ENCODE measurements around the gene TTC12. TPM values are rescaled to one million over a fixed set of nuclear protein-coding genes. Genes with fewer than 3 reads are reported as not detected.

TTC12 gene
- total RNA-seq, 1 donor: 21.4 TPM

- no peak overlapping the region for H3K27ac ChIP-seq (ENCODE audit: low read depth, low read length)
These were observed 25.7 kb downstream of the TTC12 start for GRCh38 chr11:113339929-113340589.

GRCh38 chr11:113341388-113342165, 27.2 kb downstream of the TTC12 start:
- no peak for TF ChIP-seq CTCF (IDR thresholded peaks at IDR 0.05; ENCODE audit: extremely low read depth, low read depth, low read length)
- no peaks in the 10 kb centered on the region for H3K79me2 ChIP-seq (ENCODE audit: insufficient read depth, low read length)

More at GRCh38 chr11:113339929-113340589, 25.7 kb downstream of the TTC12 start:
- Histone ChIP-seq H3K9me3 (ENCODE audit: low read depth, low read length) (no peaks in the 10 kb centered on the region), H2AFZ (ENCODE audit: low read length) (no peak overlapping the region), H3K4me2 (ENCODE audit: insufficient read depth, low read length) (no peak overlapping the region), H3K27me3 (ENCODE audit: insufficient read depth, low read length) (no peaks in the 10 kb centered on the region), H3K4me1 (ENCODE audit: insufficient read depth, low read length) (no peaks in the 10 kb centered on the region), H3K79me2 (ENCODE audit: insufficient read depth, low read length) (no peaks in the 10 kb centered on the region), H3K36me3 (ENCODE audit: insufficient read depth, low read length) (peaks cover 13% of the 10 kb centered on the region), H3K4me3 (ENCODE audit: insufficient read depth, low read length) (no peak overlapping the region), H4K20me1 (ENCODE audit: insufficient read depth, low read length) (no peaks in the 10 kb centered on the region)
- TF ChIP-seq CTCF (IDR thresholded peaks at IDR 0.05; ENCODE audit: extremely low read depth, low read depth, low read length): no peak
- DNase-seq (ENCODE audit: insufficient read length, low spot score, missing footprints): no peak

GRCh38 chr11:113345978-113346377, 31.6 kb downstream of the TTC12 start:
- H3K27ac ChIP-seq (ENCODE audit: low read depth, low read length): no peak overlapping the region
- TF ChIP-seq CTCF (IDR thresholded peaks at IDR 0.05; ENCODE audit: extremely low read depth, low read depth, low read length): no peak
- no peak overlapping the region for H3K4me3 ChIP-seq (ENCODE audit: insufficient read depth, low read length)
- peaks cover 8% of the 10 kb centered on the region for H3K36me3 ChIP-seq (ENCODE audit: insufficient read depth, low read length)
- no peak overlapping the region for H2AFZ ChIP-seq (ENCODE audit: low read length)
- H3K4me1 ChIP-seq (ENCODE audit: insufficient read depth, low read length): no peaks in the 10 kb centered on the region
- H3K27me3 ChIP-seq (ENCODE audit: insufficient read depth, low read length): no peaks in the 10 kb centered on the region
- H4K20me1 ChIP-seq (ENCODE audit: insufficient read depth, low read length): no peaks in the 10 kb centered on the region
- no peaks in the 10 kb centered on the region for H3K9me3 ChIP-seq (ENCODE audit: low read depth, low read length)
- no peak overlapping the region for H3K4me2 ChIP-seq (ENCODE audit: insufficient read depth, low read length)
- DNase-seq (ENCODE audit: insufficient read length, low spot score, missing footprints): no peak
- no peaks in the 10 kb centered on the region for H3K79me2 ChIP-seq (ENCODE audit: insufficient read depth, low read length)

More at GRCh38 chr11:113341388-113342165, 27.2 kb downstream of the TTC12 start:
- Histone ChIP-seq H3K4me3 (ENCODE audit: insufficient read depth, low read length) (no peak overlapping the region), H3K27ac (ENCODE audit: low read depth, low read length) (no peak overlapping the region), H3K27me3 (ENCODE audit: insufficient read depth, low read length) (no peaks in the 10 kb centered on the region), H3K4me1 (ENCODE audit: insufficient read depth, low read length) (no peaks in the 10 kb centered on the region), H3K36me3 (ENCODE audit: insufficient read depth, low read length) (peaks cover 12% of the 10 kb centered on the region), H3K9me3 (ENCODE audit: low read depth, low read length) (no peaks in the 10 kb centered on the region), H4K20me1 (ENCODE audit: insufficient read depth, low read length) (no peaks in the 10 kb centered on the region), H3K4me2 (ENCODE audit: insufficient read depth, low read length) (no peak overlapping the region), H2AFZ (ENCODE audit: low read length) (no peak overlapping the region)
- no peak for DNase-seq (ENCODE audit: insufficient read length, low spot score, missing footprints)

- Histone ChIP-seq H3K36me3 (ENCODE audit: insufficient read depth, low read length) (peaks cover under 1% of the 10 kb centered on the region), H3K4me1 (ENCODE audit: insufficient read depth, low read length) (no peaks in the 10 kb centered on the region), H3K4me2 (ENCODE audit: insufficient read depth, low read length) (no peak overlapping the region), H4K20me1 (ENCODE audit: insufficient read depth, low read length) (no peaks in the 10 kb centered on the region), H2AFZ (ENCODE audit: low read length) (no peak overlapping the region), H3K79me2 (ENCODE audit: insufficient read depth, low read length) (no peaks in the 10 kb centered on the region), H3K27me3 (ENCODE audit: insufficient read depth, low read length) (no peaks in the 10 kb centered on the region), H3K27ac (ENCODE audit: low read depth, low read length) (no peak overlapping the region), H3K4me3 (ENCODE audit: insufficient read depth, low read length) (no peak overlapping the region), H3K9me3 (ENCODE audit: low read depth, low read length) (no peaks in the 10 kb centered on the region)
- DNase-seq (ENCODE audit: insufficient read length, low spot score, missing footprints): no peak
- TF ChIP-seq CTCF (IDR thresholded peaks at IDR 0.05; ENCODE audit: extremely low read depth, low read depth, low read length): no peak
These were observed 35.1 kb downstream of the TTC12 start for GRCh38 chr11:113349528-113349927.

All from osteoblast (primary cell).